ENCODE data around the gene HCK. TPM values are rescaled to one million over a fixed set of nuclear protein-coding genes. Genes with fewer than 3 reads are reported as not detected.

The HCK gene
- total RNA-seq, 1 donor from 2014 or later, result 0.23 TPM

- no peak for DNase-seq (ENCODE audit: low spot score)
- H3K27me3 Mint-ChIP-seq (ENCODE audit: insufficient read depth), result no peaks in the 10 kb centered on the region
- H3K4me1 Mint-ChIP-seq (ENCODE audit: low read depth), result peaks cover 9% of the 10 kb centered on the region
- H3K36me3 Mint-ChIP-seq (ENCODE audit: low read depth), result peaks cover 35% of the 10 kb centered on the region
- no peaks in the 10 kb centered on the region for H3K9me3 Mint-ChIP-seq
- peak overlapping the region; percentile 26 for H3K27ac Mint-ChIP-seq
- no peak overlapping the region for H3K4me3 Mint-ChIP-seq
- intact Hi-C loops (cut with micrococcal nuclease), result no loop called here
Observed at GRCh38 chr20:32135983-32136515, 84.0 kb downstream of the HCK start.

DNA sequence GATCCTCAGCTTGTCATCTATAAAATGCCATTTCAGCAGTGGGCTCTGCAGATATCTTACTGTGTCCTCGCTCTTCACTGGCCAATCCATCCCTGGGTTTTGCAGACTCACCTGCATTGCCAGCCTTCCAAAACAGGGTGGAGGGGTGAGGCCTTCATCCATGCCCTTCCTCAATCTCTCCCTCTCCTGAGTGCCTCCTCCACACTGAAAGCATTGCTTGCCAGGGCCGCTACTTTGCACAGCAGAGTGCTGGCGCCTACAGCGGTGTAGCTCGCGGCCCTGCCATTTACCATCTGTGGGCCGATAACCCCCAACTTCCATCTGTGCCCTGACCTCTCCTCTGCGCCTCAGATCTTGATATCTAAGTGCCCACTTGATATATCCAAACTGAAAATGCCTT lies 86.9 kb downstream of the HCK start:
- Mint-ChIP-seq H3K4me3 (no peak overlapping the region), H3K27ac (no peak overlapping the region), H3K4me1 (ENCODE audit: low read depth) (no peaks in the 10 kb centered on the region), H3K36me3 (ENCODE audit: low read depth) (peaks cover 47% of the 10 kb centered on the region), H3K9me3 (no peaks in the 10 kb centered on the region), H3K27me3 (ENCODE audit: insufficient read depth) (no peaks in the 10 kb centered on the region)
- DNase-seq (ENCODE audit: low spot score), result no peak
- intact Hi-C loops (cut with micrococcal nuclease), result no loop called here

- no peak for DNase-seq (ENCODE audit: low spot score)
- intact Hi-C loops (cut with micrococcal nuclease), result no loop called here
- Mint-ChIP-seq H3K36me3 (ENCODE audit: low read depth) (peaks cover 52% of the 10 kb centered on the region), H3K4me3 (no peak overlapping the region), H3K9me3 (no peaks in the 10 kb centered on the region), H3K4me1 (ENCODE audit: low read depth) (no peaks in the 10 kb centered on the region), H3K27ac (no peak overlapping the region), H3K27me3 (ENCODE audit: insufficient read depth) (no peaks in the 10 kb centered on the region)
Observed at GRCh38 chr20:32139947-32140346, 87.9 kb downstream of the HCK start.

- no peak for DNase-seq (ENCODE audit: low spot score)
- intact Hi-C loops (cut with micrococcal nuclease), result no loop called here
- Mint-ChIP-seq H3K36me3 (ENCODE audit: low read depth) (peaks cover 54% of the 10 kb centered on the region), H3K27me3 (ENCODE audit: insufficient read depth) (no peaks in the 10 kb centered on the region), H3K4me3 (no peak overlapping the region), H3K9me3 (no peaks in the 10 kb centered on the region), H3K4me1 (ENCODE audit: low read depth) (peaks cover 3% of the 10 kb centered on the region), H3K27ac (no peak overlapping the region)
Observed at GRCh38 chr20:32140603-32141002, 88.6 kb downstream of the HCK start.

DNA sequence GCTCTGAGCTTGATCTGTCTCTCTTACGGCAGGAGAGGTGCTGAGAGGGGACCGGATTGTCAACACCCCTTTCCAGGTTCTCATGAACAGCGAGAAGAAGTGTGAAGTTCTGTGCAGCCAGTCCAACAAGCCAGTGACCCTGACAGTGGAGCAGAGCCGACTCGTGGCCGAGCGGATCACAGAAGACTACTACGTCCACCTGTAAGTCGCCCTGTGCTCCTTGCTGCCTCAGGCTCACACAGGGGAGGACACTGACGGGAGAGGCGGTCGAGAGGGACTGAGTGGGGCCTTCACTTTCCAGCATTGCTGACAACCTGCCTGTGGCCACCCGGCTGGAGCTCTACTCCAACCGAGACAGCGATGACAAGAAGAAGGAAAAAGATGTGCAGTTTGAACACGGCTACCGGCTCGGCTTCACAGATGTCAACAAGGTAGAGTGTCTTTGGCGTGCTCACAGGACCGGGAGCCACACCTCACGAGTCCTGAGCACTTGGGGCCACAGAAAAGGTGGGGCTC lies 89.5 kb downstream of the HCK start:
- no peaks in the 10 kb centered on the region for H3K9me3 Mint-ChIP-seq
- no peaks in the 10 kb centered on the region for H3K27me3 Mint-ChIP-seq (ENCODE audit: insufficient read depth)
- no peak overlapping the region for H3K27ac Mint-ChIP-seq
- peaks cover 63% of the 10 kb centered on the region for H3K36me3 Mint-ChIP-seq (ENCODE audit: low read depth)
- intact Hi-C loops (cut with micrococcal nuclease), result no loop called here
- H3K4me1 Mint-ChIP-seq (ENCODE audit: low read depth), result peaks cover 9% of the 10 kb centered on the region
- DNase-seq (ENCODE audit: low spot score), result no peak
- H3K4me3 Mint-ChIP-seq, result no peak overlapping the region

- H3K4me1 Mint-ChIP-seq (ENCODE audit: low read depth), result peaks cover 9% of the 10 kb centered on the region
- H3K4me3 Mint-ChIP-seq, result no peak overlapping the region
- H3K27ac Mint-ChIP-seq, result no peak overlapping the region
- H3K27me3 Mint-ChIP-seq (ENCODE audit: insufficient read depth), result no peaks in the 10 kb centered on the region
- DNase-seq (ENCODE audit: low spot score), result no peak
- peaks cover 63% of the 10 kb centered on the region for H3K36me3 Mint-ChIP-seq (ENCODE audit: low read depth)
- intact Hi-C loops (cut with micrococcal nuclease), result no loop called here
- no peaks in the 10 kb centered on the region for H3K9me3 Mint-ChIP-seq
Observed at GRCh38 chr20:32142088-32142487, 90.0 kb downstream of the HCK start.

DNA sequence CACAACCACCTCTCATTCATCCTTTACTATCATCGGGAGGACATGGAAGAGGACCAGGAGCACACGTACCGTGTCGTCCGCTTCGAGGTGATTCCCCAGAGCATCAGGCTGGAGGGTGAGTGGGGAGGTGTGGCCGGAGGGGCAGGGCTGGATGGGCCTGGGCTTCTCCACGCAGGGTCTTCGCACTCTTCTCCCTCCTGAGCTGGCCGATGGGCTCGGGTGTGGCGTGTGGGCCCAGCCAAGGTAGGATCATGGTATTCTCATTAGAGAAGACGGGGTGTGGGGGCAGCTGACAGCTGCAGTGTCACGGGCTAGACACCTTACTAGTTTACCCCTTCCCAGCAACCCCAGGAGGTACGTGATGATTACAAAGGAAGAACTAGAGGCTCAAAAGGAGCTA lies 90.9 kb downstream of the HCK start:
- Mint-ChIP-seq H3K4me3 (no peak overlapping the region), H3K27ac (no peak overlapping the region), H3K27me3 (ENCODE audit: insufficient read depth) (no peaks in the 10 kb centered on the region), H3K36me3 (ENCODE audit: low read depth) (peaks cover 58% of the 10 kb centered on the region), H3K9me3 (no peaks in the 10 kb centered on the region), H3K4me1 (ENCODE audit: low read depth) (peaks cover 9% of the 10 kb centered on the region)
- DNase-seq (ENCODE audit: low spot score), result no peak
- intact Hi-C loops (cut with micrococcal nuclease), result no loop called here

DNA sequence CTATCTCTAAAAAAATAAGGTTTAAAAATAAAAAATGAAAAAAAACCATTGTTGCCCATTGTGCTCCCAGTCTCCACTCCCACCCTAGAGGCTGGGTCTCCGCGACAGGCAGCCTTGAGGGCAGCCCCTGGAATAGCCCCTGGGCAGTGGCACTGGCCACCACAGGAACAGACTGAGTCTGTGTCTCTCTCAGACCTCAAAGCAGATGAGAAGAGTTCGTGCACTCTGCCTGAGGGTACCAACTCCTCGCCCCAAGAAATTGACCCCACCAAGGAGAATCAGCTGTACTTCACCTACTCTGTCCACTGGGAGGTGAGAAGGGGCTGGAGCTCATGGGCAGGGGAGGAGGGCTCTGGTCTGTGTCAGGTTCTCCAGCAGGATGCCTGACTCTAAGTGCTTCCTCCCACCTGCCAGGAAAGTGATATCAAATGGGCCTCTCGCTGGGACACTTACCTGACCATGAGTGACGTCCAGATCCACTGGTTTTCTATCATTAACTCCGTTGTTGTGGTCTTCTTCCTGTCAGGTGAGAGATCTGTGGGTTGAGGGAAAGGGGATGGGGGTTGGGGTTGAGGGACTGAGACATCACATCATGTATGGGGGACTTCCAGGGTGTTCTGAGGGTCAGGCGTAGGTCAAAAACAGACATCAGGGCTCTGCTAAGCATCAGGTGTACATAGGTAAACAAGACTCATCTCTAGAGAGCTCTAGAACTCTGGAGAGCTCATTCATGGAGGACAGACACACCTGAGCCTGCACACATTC lies 93.0 kb downstream of the HCK start:
- H3K4me1 Mint-ChIP-seq (ENCODE audit: low read depth), result peaks cover 9% of the 10 kb centered on the region
- DNase-seq (ENCODE audit: low spot score), result no peak
- H3K27ac Mint-ChIP-seq, result peak overlapping the region; percentile 21
- H3K9me3 Mint-ChIP-seq, result no peaks in the 10 kb centered on the region
- intact Hi-C loops (cut with micrococcal nuclease), result no loop called here
- peaks cover 49% of the 10 kb centered on the region for H3K36me3 Mint-ChIP-seq (ENCODE audit: low read depth)
- no peak overlapping the region for H3K4me3 Mint-ChIP-seq
- no peaks in the 10 kb centered on the region for H3K27me3 Mint-ChIP-seq (ENCODE audit: insufficient read depth)

DNA sequence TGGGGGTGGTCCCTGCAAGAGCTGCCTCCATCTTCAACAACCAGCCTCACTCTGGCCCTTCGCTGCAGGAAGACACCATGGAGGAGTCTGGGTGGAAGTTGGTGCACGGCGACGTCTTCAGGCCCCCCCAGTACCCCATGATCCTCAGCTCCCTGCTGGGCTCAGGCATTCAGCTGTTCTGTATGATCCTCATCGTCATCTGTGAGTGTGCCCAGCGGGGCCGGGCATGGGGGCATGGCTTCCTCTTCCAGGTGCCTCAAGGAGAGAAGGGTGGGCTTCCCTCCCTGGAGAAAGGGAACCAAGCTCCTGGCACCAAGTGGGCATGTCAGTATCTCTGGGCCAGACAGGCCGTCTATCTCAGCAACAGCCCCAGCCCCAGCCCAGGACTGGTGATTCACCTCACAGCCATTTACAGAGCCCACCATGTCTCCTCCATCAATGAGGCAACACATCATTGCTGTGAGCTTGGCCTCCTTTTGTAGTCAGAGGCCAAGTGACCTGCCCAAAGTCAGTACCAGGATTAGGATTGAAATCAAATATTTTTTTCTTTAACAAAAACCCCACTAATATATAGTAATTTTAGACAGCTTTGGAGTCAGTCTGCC lies 97.6 kb downstream of the HCK start:
- no peak overlapping the region for H3K4me3 Mint-ChIP-seq
- intact Hi-C loops (cut with micrococcal nuclease), result loop anchor here (10.0 kb wide), 1 partner anchor 335 kb away; no protein-coding TSS in a partner anchor
- peak overlapping the region; percentile 34 for H3K27ac Mint-ChIP-seq
- H3K4me1 Mint-ChIP-seq (ENCODE audit: low read depth), result peaks cover 9% of the 10 kb centered on the region
- H3K27me3 Mint-ChIP-seq (ENCODE audit: insufficient read depth), result no peaks in the 10 kb centered on the region
- H3K36me3 Mint-ChIP-seq (ENCODE audit: low read depth), result peaks cover 32% of the 10 kb centered on the region
- DNase-seq (ENCODE audit: low spot score), result no peak
- H3K9me3 Mint-ChIP-seq, result no peaks in the 10 kb centered on the region

- H3K27ac Mint-ChIP-seq, result no peak overlapping the region
Observed at GRCh38 chr20:32150291-32150848, 98.3 kb downstream of the HCK start.

More at GRCh38 chr20:32150291-32150848, 98.3 kb downstream of the HCK start:
- intact Hi-C loops (cut with micrococcal nuclease), result loop anchor here (10.0 kb wide), 1 partner anchor 334 kb away; no protein-coding TSS in a partner anchor
- Mint-ChIP-seq H3K4me3 (no peak overlapping the region), H3K36me3 (ENCODE audit: low read depth) (peaks cover 28% of the 10 kb centered on the region), H3K9me3 (no peaks in the 10 kb centered on the region), H3K4me1 (ENCODE audit: low read depth) (peaks cover 13% of the 10 kb centered on the region), H3K27me3 (ENCODE audit: insufficient read depth) (no peaks in the 10 kb centered on the region)
- DNase-seq (ENCODE audit: low spot score), result no peak

Other genes starting within 250 kb of the HCK start
- 0.29 and 0.44 TPM in 2 replicates for gene MYLK2, start 232.9 kb upstream of the HCK start, total RNA-seq
- not detected in 2 replicates for gene FOXS1, start 206.6 kb upstream of the HCK start, total RNA-seq
- not detected in 2 replicates for gene DUSP15, start 181.7 kb upstream of the HCK start, total RNA-seq
- gene TTLL9, start 181.6 kb upstream of the HCK start, total RNA-seq, result not detected in 2 replicates
- 20.0 and 20.5 TPM in 2 replicates for gene PDRG1, start 100.2 kb upstream of the HCK start, total RNA-seq
- gene XKR7, start 84.1 kb upstream of the HCK start, total RNA-seq, result not detected in 2 replicates
- not detected in 2 replicates for gene CCM2L, start 41.8 kb upstream of the HCK start, total RNA-seq
- gene TM9SF4, start 57.5 kb downstream of the HCK start, total RNA-seq, result 49.5 and 49.6 TPM in 2 replicates
- gene PLAGL2, start 155.5 kb downstream of the HCK start, total RNA-seq, result 123 and 126 TPM in 2 replicates
- 69.0 and 73.0 TPM in 2 replicates for gene POFUT1, start 155.6 kb downstream of the HCK start, total RNA-seq
- gene KIF3B, start 225.4 kb downstream of the HCK start, total RNA-seq, result 38.1 and 39.1 TPM in 2 replicates

Data from activated T-helper 1 cell treated with anti-CD3 and anti-CD28 coated beads, Interleukin-12 subunit alpha, Interleukin-12 subunit beta, Interleukin-2, Interleukin-4 antibody, amounts not matched to agents 30 ng/mL and 10 ng/mL and 1 ng/mL, durations not matched to agents 14 hours and 24 hours and 36 hours (primary cell).